ENCODE results near the gene NAA80.
A peak's percentile ranks its signal among the peaks of the same experiment; 100 is the strongest.

Gene NAA80

DNA sequence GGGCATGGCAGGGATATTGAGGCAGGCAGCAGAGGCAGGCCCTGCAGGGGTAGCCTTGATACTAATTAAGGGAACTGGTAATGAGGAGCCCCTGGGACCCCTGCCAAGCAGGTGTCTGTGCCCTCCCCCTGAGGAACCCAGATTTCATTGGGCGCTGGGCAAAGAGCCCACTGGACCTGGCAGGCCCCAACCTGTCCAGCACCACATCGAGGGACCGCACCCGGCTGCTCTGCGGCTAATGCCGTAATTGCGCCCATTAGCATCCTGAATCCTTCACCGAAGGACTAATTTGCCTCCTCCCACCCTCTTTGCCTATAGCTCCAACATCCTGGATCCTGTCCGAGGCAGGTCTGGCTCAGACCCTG is 44.0 kb downstream of the NAA80 start:
- no peaks in the 10 kb centered on the region for H3K27me3 ChIP-seq (ENCODE audit: control insufficient read depth, insufficient read depth, low read length, poor library complexity, severe bottlenecking)
- peaks cover 17% of the 10 kb centered on the region for H3K4me1 ChIP-seq (ENCODE audit: control insufficient read depth, insufficient read depth, low read length)
- WGBS, 2 experiments: 96% methylated on average over 9 of the region's 9 CpGs
- no peak overlapping the region for H3K4me3 ChIP-seq (ENCODE audit: insufficient read depth, low read depth, low read length)
- H3K9me3 ChIP-seq (ENCODE audit: control insufficient read depth, low read length): no peaks in the 10 kb centered on the region
- no peak overlapping the region for H3K27ac ChIP-seq (ENCODE audit: insufficient read depth, low read depth, low read length, poor library complexity, severe bottlenecking)
- peaks cover 38% of the 10 kb centered on the region for H3K36me3 ChIP-seq (ENCODE audit: control insufficient read depth, insufficient read depth, low read length)

DNA sequence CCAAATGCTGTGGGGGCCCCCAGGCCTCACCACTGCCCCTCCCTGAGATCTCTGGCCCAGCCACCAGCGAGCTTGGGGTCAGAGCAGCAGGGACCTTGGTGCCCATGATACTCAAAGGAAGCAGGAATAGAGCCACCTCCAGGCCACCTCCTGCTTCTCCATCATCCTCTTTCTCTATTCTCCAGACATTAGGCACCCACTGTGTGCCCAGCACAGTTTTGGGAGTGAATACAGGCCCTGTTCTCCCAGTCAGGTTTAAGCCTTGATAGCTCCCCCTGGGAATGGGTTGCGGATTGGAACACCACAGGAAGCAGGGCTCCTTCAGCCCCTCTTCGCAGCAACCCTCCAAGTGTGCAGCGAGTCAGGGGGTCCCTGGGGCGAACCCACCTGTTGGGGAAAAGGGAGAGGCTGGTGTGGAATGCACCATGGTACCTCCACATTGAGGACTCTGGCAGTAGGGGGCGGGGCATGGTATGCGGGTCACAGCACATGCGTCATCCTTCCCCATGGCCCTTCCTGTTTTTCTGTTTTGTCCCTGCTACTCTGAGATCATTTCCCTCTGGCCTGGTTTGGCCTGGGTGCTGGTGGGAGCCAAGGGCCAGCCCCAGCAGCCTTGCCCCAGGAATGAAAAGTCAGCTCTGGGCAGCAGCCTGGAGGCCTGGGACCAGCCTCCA is 44.5 kb downstream of the NAA80 start:
- H3K27ac ChIP-seq (ENCODE audit: insufficient read depth, low read depth, low read length, poor library complexity, severe bottlenecking): no peak overlapping the region
- WGBS, 2 experiments: 93 to 94% methylated on average over 8 of the region's 8 CpGs

DNA sequence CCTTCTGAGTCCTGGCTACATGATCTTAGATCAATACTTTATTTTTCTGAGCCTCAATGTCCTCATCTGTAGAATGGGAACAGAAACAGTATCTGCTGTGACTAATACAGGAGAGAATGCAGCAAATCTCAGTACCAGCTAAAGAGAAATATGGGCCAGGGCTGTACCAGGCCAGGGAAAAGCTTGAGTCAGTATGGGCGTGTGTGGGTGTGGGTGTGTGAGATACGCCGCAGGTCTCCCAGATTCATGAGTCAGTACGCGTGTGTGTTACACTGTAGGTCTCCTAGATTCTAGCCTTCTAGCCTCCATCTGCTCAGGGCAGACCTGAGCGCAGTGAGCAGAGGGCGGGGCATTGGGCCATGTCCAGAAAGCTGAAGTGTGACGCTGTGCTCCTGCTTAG is 48.0 kb downstream of the NAA80 start:
- H3K36me3 ChIP-seq (ENCODE audit: control insufficient read depth, insufficient read depth, low read length): peaks cover 33% of the 10 kb centered on the region

More for the DNA sequence above, 44.5 kb downstream of the NAA80 start:
- no peak overlapping the region for H3K4me3 ChIP-seq (ENCODE audit: insufficient read depth, low read depth, low read length)
- H3K4me1 ChIP-seq (ENCODE audit: control insufficient read depth, insufficient read depth, low read length): peaks cover 16% of the 10 kb centered on the region
- H3K27me3 ChIP-seq (ENCODE audit: control insufficient read depth, insufficient read depth, low read length, poor library complexity, severe bottlenecking): no peaks in the 10 kb centered on the region
- no peaks in the 10 kb centered on the region for H3K9me3 ChIP-seq (ENCODE audit: control insufficient read depth, low read length)
- peaks cover 43% of the 10 kb centered on the region for H3K36me3 ChIP-seq (ENCODE audit: control insufficient read depth, insufficient read depth, low read length)

DNA sequence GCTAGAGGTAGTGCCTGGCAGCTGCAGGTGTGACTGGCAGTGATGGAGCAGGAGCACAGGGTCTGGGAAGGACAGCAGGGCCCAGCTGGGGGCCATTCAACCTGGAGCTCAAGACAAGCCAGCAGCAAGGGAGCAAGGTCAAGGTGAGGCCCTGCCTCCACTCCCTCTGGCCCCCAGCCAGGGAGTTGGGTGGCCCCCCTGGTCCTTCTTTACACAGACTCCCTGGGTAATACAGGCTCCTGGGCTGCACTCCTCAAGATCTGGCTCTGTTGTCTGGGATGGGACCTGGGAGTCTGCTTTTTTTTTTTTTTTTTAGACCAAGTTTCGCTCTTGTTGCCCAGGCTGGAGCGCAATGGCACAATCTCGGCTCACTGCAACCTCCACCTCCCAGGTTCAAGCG is 48.7 kb downstream of the NAA80 start:
- H3K4me3 ChIP-seq (ENCODE audit: insufficient read depth, low read depth, low read length): no peak overlapping the region
- peaks cover 29% of the 10 kb centered on the region for H3K36me3 ChIP-seq (ENCODE audit: control insufficient read depth, insufficient read depth, low read length)
- no peaks in the 10 kb centered on the region for H3K27me3 ChIP-seq (ENCODE audit: control insufficient read depth, insufficient read depth, low read length, poor library complexity, severe bottlenecking)
- 95 to 96% methylated on average over 4 of the region's 4 CpGs for WGBS, 2 experiments
- no peaks in the 10 kb centered on the region for H3K9me3 ChIP-seq (ENCODE audit: control insufficient read depth, low read length)
- H3K27ac ChIP-seq (ENCODE audit: insufficient read depth, low read depth, low read length, poor library complexity, severe bottlenecking): no peak overlapping the region
- peaks cover 24% of the 10 kb centered on the region for H3K4me1 ChIP-seq (ENCODE audit: control insufficient read depth, insufficient read depth, low read length)

More for the DNA sequence above, 48.0 kb downstream of the NAA80 start:
- 96% methylated on average over 8 of the region's 8 CpGs for WGBS, 2 experiments
- no peak overlapping the region for H3K27ac ChIP-seq (ENCODE audit: insufficient read depth, low read depth, low read length, poor library complexity, severe bottlenecking)
- H3K9me3 ChIP-seq (ENCODE audit: control insufficient read depth, low read length): no peaks in the 10 kb centered on the region
- peaks cover 18% of the 10 kb centered on the region for H3K4me1 ChIP-seq (ENCODE audit: control insufficient read depth, insufficient read depth, low read length)
- H3K27me3 ChIP-seq (ENCODE audit: control insufficient read depth, insufficient read depth, low read length, poor library complexity, severe bottlenecking): no peaks in the 10 kb centered on the region
- H3K4me3 ChIP-seq (ENCODE audit: insufficient read depth, low read depth, low read length): no peak overlapping the region

DNA sequence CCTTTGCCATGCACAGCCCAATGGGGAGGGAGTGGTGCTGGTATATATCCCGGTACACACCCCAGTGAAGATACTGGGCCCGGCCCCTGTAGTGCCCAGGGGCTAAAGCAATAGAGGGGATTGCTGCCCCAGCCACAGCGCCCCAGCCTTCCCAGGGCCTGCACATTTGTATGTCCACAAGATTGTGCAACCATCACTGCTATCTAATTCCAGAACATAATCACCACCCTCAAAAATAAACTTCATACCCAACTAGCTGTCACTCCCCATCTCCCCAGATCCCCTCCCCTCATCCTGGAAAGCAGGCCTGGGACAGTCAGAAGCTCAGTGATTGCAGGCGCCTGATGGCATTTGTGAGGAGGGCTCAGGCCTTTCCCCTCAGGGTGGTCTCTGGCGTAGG is 49.7 kb downstream of the NAA80 start:
- Histone ChIP-seq H3K27ac (ENCODE audit: insufficient read depth, low read depth, low read length, poor library complexity, severe bottlenecking) (no peak overlapping the region), H3K4me1 (ENCODE audit: control insufficient read depth, insufficient read depth, low read length) (peaks cover 33% of the 10 kb centered on the region), H3K4me3 (ENCODE audit: insufficient read depth, low read depth, low read length) (no peak overlapping the region), H3K27me3 (ENCODE audit: control insufficient read depth, insufficient read depth, low read length, poor library complexity, severe bottlenecking) (no peaks in the 10 kb centered on the region), H3K9me3 (ENCODE audit: control insufficient read depth, low read length) (no peaks in the 10 kb centered on the region), H3K36me3 (ENCODE audit: control insufficient read depth, insufficient read depth, low read length) (peaks cover 27% of the 10 kb centered on the region)
- 93 to 96% methylated on average over 5 of the region's 5 CpGs for WGBS, 2 experiments

DNA sequence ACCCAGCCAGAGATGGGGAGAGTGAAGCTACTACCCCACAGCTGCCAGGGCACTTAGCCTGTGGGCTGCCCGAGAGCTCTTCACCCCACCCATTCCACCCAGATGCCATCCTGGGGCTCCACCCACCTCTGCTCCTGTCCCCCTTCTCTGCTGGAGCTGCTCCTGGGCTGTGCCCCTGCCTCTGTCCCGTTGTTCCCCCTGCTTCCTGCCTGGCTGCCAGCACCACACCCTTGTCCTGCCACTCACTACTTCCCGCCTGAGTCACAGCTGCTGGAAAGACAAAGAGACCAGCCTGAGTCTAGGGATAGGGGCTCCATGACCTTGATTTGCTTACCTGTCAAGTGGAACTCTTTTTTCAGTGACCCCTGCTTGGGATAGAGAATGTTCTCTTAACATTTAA is 50.8 kb downstream of the NAA80 start:
- Histone ChIP-seq H3K27ac (ENCODE audit: insufficient read depth, low read depth, low read length, poor library complexity, severe bottlenecking) (no peak overlapping the region), H3K36me3 (ENCODE audit: control insufficient read depth, insufficient read depth, low read length) (peaks cover 25% of the 10 kb centered on the region)

DNA sequence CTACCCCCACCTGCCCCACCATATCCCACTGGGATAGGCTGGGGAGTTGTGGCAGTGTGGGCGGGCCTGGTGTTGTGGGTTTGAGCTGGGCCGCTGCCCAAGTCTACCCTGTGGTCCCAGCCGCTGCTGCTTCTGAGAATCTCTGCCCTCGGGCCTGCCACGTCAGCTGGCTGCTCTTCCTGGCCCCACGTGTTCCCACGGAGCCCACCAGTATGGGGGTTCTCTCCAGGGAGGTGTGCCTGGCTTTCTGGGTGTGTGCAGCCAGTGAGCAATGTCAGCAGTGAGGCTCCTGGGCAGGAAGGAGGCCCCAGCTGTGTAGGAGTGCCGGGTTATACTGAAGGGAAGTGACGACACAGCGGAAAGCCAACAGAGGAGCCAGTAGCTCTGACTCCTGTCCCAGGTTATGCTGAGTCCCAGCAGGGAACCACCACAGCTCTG is 52.7 kb downstream of the NAA80 start:
- Histone ChIP-seq H3K36me3 (ENCODE audit: control insufficient read depth, insufficient read depth, low read length) (peaks cover 7% of the 10 kb centered on the region), H3K27ac (ENCODE audit: insufficient read depth, low read depth, low read length, poor library complexity, severe bottlenecking) (peak overlapping the region; percentile 59), H3K4me1 (ENCODE audit: control insufficient read depth, insufficient read depth, low read length) (peaks cover 54% of the 10 kb centered on the region), H3K9me3 (ENCODE audit: control insufficient read depth, low read length) (no peaks in the 10 kb centered on the region), H3K27me3 (ENCODE audit: control insufficient read depth, insufficient read depth, low read length, poor library complexity, severe bottlenecking) (no peaks in the 10 kb centered on the region), H3K4me3 (ENCODE audit: insufficient read depth, low read depth, low read length) (no peak overlapping the region)
- WGBS, 2 experiments: 51 to 52% methylated on average over 10 of the region's 10 CpGs

More for the DNA sequence above, 50.8 kb downstream of the NAA80 start:
- Histone ChIP-seq H3K4me1 (ENCODE audit: control insufficient read depth, insufficient read depth, low read length) (peaks cover 36% of the 10 kb centered on the region), H3K4me3 (ENCODE audit: insufficient read depth, low read depth, low read length) (no peak overlapping the region), H3K9me3 (ENCODE audit: control insufficient read depth, low read length) (no peaks in the 10 kb centered on the region), H3K27me3 (ENCODE audit: control insufficient read depth, insufficient read depth, low read length, poor library complexity, severe bottlenecking) (no peaks in the 10 kb centered on the region)
- WGBS, 2 experiments: 77 to 82% methylated on average over 3 of the region's 3 CpGs
